ENCODE results near the gene JMJD4. TPM values are rescaled to one million over a fixed set of nuclear protein-coding genes. Genes with fewer than 3 reads are reported as not detected.

JMJD4 gene
- total and polyA plus RNA-seq, 2 donors (not counting 3 experiments of a cell fraction or from before 2014, with no cell fraction given) = 17.3 to 31.2 TPM

DNA sequence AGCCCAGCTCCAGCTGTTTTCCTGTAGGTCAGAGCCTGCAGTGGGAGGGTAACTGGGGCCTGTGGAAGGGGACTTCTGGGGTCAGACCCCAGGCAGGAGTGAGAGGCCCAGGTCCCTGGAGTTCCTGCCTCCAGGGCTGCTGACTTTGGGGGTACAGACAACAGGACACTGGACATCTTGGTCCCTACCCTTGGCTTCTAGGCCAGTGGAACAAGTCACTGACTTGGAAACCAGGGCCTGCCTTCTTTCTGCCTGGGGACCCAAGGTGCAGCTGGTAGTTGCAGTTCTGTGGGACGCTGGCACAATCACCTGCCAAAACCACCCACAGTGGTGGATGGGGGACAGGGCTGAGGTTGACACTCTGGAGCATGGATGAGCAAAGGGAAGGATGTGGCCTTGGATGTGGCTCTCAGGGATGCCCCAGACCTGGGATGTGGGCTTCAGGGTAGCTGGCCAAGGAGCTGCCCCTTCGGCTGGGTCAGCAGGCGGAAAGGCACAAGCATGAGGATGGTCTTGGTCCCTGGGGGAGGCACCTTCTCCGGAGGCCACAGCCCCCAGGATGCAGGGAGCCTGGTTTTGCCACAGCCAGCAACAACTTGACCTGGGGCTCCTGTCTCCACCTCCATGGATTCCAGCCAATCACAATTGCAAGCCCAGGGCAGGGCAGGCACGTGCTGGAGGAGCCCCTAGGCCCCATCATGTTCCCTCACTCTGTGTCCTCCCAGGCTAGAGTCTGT, 5.8 kb downstream of the JMJD4 start:
- Histone ChIP-seq H3K27me3 (ENCODE audit: control insufficient read depth in 2 of 2, insufficient read depth in 2 of 2, low read length in 2 of 2) (peaks cover 0 to 10% of the 10 kb centered on the region in 2 experiments), H3K36me3 (ENCODE audit: control insufficient read depth in 2 of 2, extremely low read depth in 1 of 2, insufficient read depth in 2 of 2, low read length in 2 of 2) (peaks cover 0 to 21% of the 10 kb centered on the region in 2 experiments), H3K4me1 (ENCODE audit: control insufficient read depth, extremely low read depth, insufficient read depth, low read length) (peaks cover 6% of the 10 kb centered on the region), H4K20me1 (replicated peaks; ENCODE audit: control insufficient read depth, extremely low read depth, insufficient read depth, low read length) (no peaks in the 10 kb centered on the region), H3K9me3 (replicated peaks; ENCODE audit: control insufficient read depth, insufficient read depth, low read length) (no peaks in the 10 kb centered on the region), H3K79me2 (ENCODE audit: control insufficient read depth, insufficient read depth, low read length) (peaks cover 10% of the 10 kb centered on the region), H3K4me2 (ENCODE audit: insufficient read depth, low read length) (no peak overlapping the region), H3K27ac (ENCODE audit: insufficient read depth, low read depth, low read length) (no peak overlapping the region), H3K9ac (replicated peaks; ENCODE audit: extremely low read depth, insufficient read depth, low read length) (no peak overlapping the region), H3K4me3 (replicated peaks in 1 of 3; ENCODE audit: insufficient read depth in 1 of 3, low read depth in 1 of 3, low read length in 3 of 3) (no peak overlapping the region), H2AFZ (ENCODE audit: low read depth, low read length) (no peak overlapping the region), H3K9me1 (replicated peaks; ENCODE audit: control insufficient read depth, extremely low read depth, insufficient read depth, low read length) (no peaks in the 10 kb centered on the region)
- intact Hi-C loops (cut with micrococcal nuclease) = loop anchor here (5.0 kb wide), 1 partner anchor 187 kb away; no protein-coding TSS in a partner anchor
- dilution Hi-C loops (cut with MboI; ENCODE audit: extremely low pct_ligation_motif_present, low sequenced_read_pairs) = no loop called here
- POLR2A ChIA-PET = no interaction called here
- TF ChIP-seq MAX (IDR thresholded peaks at IDR 0.05; ENCODE audit: insufficient read depth, insufficient read length) (no peak), FOS (IDR thresholded peaks at IDR 0.05; ENCODE audit: borderline replicate concordance, insufficient read depth, low read length) (no peak), POLR2AphosphoS5 (IDR thresholded peaks at IDR 0.05; ENCODE audit: insufficient read depth, low read depth, low read length) (no peak), MYC (IDR thresholded peaks at IDR 0.05; ENCODE audit: low read depth, low read length) (no peak), GATA2 (IDR thresholded peaks at IDR 0.05; ENCODE audit: insufficient read depth, insufficient read length, low read depth, low read length) (no peak), POLR2A (IDR thresholded peaks at IDR 0.05; ENCODE audit: low read depth, low read length) (no peak), EZH2 (IDR thresholded peaks at IDR 0.05; ENCODE audit: borderline replicate concordance, low read depth, low read length, severe bottlenecking) (no peak), JUN (IDR thresholded peaks at IDR 0.05; ENCODE audit: borderline replicate concordance, insufficient read depth, insufficient read length, low read depth) (no peak)
- TF ChIP-seq, protein P1, sequence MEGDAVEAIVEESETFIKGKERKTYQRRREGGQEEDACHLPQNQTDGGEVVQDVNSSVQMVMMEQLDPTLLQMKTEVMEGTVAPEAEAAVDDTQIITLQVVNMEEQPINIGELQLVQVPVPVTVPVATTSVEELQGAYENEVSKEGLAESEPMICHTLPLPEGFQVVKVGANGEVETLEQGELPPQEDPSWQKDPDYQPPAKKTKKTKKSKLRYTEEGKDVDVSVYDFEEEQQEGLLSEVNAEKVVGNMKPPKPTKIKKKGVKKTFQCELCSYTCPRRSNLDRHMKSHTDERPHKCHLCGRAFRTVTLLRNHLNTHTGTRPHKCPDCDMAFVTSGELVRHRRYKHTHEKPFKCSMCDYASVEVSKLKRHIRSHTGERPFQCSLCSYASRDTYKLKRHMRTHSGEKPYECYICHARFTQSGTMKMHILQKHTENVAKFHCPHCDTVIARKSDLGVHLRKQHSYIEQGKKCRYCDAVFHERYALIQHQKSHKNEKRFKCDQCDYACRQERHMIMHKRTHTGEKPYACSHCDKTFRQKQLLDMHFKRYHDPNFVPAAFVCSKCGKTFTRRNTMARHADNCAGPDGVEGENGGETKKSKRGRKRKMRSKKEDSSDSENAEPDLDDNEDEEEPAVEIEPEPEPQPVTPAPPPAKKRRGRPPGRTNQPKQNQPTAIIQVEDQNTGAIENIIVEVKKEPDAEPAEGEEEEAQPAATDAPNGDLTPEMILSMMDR (IDR thresholded peaks at IDR 0.05; ENCODE audit: extremely low read depth in 1 of 2, insufficient read depth in 1 of 2, low read depth in 1 of 2, low read length in 2 of 2) = no peak
- BruUV-seq (replicated peaks) = no TSS peak
- FAIRE-seq (no peak), DNase-seq (ENCODE audit: low read depth, low spot score) (no peak)
- CTCF ChIA-PET = interaction anchor here (1.6 to 2.2 kb wide), 2 partner anchors 30 to 225 kb away, joined by 7 to 13 read pairs; no protein-coding TSS in a partner anchor

Data from endothelial cell of umbilical vein (primary cell).